ENCODE data around the gene EMP2.
A peak's percentile ranks its signal among the peaks of the same experiment; 100 is the strongest.

Gene EMP2

DNA sequence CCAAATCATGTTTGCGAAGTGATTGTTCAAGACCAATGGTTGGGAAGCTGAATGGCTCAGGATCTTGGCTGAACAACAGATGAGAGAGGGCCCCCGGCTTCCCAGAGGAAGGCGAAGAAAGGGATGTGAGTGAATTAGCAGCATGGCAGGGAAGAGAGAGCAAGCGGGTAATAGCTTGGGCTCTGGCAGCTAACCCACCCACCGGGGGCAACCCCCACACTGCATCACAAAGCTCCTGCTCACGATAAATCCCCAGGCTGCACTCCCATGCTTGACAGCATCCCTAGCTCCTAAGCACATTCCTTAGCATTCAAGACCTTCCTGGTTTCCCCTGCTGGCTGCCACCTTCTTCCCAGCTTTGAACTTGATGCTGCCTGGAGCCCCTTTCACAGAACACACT is 26.2 kb upstream of the EMP2 start:
- DNase-seq (ENCODE audit: low spot score), result no peak
- TF ChIP-seq, protein P1, sequence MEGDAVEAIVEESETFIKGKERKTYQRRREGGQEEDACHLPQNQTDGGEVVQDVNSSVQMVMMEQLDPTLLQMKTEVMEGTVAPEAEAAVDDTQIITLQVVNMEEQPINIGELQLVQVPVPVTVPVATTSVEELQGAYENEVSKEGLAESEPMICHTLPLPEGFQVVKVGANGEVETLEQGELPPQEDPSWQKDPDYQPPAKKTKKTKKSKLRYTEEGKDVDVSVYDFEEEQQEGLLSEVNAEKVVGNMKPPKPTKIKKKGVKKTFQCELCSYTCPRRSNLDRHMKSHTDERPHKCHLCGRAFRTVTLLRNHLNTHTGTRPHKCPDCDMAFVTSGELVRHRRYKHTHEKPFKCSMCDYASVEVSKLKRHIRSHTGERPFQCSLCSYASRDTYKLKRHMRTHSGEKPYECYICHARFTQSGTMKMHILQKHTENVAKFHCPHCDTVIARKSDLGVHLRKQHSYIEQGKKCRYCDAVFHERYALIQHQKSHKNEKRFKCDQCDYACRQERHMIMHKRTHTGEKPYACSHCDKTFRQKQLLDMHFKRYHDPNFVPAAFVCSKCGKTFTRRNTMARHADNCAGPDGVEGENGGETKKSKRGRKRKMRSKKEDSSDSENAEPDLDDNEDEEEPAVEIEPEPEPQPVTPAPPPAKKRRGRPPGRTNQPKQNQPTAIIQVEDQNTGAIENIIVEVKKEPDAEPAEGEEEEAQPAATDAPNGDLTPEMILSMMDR (IDR thresholded peaks at IDR 0.05; ENCODE audit: extremely low read depth, missing control alignments), result no peak

DNA sequence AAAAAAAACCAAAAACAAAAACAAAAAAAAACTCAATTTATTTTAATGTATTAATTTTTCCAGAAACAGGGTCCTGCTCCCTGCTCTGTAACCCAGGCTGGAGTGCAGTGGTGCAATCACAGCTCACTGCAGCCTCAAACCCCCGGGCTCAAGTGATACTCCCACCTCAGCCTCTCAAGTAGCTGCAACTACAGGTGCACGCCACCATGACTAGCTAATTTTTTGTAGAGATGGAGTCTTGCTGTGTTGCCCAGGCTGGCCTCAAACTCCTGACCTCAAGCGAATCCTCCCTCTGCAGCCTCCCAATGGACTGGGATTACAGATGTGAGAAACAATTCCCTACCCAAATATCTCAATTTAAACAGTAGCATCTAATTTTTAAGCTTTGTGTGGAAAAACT is 25.2 kb upstream of the EMP2 start:
- TF ChIP-seq, protein P1 (IDR thresholded peaks at IDR 0.05; ENCODE audit: extremely low read depth, missing control alignments), result no peak
- no peak for DNase-seq (ENCODE audit: low spot score)

DNA sequence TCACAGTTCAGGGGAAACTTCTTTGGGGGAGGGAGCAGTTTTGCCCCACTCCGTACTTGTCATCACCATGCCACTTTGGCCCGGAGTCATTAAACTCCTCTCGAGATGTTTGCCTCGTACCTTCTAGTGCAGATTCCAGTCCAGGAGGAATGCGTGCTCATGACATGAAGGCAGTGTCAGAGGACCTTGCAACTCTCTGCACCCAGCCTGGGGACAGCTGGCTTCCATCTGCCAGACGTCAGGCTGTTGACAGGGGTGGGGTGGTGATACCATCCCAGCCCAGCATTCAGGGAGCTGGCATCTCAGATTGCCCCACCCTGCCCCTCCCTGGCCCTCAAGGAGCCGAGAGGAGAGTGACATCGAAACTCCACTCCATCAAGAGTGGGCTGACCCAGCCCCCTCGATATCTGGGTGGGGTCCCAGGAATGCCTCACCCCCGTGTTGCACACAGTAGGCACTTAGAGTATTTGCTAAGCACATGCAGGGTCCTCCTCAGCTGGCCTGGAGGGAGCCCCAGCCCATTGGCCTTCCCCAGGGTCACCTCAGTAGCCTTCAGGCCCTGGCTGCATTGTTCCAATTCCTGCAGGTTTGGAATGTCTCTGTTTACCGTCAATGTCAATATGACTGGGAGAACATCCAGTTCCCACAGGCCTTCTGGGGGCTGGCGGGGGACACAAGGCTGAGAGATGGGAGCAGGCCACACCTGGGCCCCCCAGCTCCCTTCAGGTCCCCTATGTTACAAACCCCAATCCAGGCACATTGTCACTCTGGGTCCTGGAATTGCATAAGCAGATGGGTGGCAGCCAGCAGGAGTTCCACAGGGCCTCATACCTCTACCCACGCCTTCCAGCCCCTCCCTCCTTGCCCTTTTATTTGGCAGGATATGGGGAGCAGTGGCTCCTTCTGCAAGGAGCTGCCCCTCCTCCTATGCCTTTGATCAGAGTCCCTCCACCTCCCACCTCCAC is 21.3 kb upstream of the EMP2 start:
- DNase-seq (ENCODE audit: low spot score), result no peak
- TF ChIP-seq, protein P1 (IDR thresholded peaks at IDR 0.05; ENCODE audit: extremely low read depth, missing control alignments), result no peak

DNA sequence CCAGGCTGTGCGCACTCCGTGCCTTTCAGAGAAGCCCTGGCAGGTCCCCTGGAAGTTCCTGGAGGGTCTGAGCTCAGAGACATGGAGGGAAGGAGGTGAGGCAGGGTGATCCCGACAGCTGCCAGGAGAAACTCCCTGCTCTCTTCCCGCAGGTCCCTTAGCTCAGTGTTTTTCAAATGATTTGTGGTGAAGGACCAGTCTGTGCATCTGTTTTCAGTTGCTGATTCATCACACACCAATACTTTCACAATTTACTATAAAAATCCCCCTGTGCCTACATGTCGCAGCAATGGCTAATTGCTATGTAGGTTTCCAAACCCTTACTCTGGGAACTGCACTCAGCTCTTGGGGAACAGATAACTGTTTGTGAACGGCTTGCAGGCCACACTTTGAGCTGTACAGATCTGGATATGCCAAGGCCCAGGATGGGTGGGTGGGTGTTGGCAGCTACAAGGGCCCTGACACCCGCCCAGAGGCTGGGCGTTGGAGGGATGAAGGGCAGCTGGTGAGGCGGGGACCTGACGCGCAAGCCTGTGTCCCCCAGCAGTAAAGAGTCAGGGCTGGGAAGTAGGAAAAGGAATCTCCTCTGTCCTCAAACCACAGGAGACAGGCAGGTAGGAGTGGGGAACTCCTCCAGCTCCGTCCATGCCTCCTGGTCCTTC is 20.5 kb upstream of the EMP2 start:
- no peak for DNase-seq (ENCODE audit: low spot score)
- TF ChIP-seq, protein P1 (IDR thresholded peaks at IDR 0.05; ENCODE audit: extremely low read depth, missing control alignments), result no peak

DNA sequence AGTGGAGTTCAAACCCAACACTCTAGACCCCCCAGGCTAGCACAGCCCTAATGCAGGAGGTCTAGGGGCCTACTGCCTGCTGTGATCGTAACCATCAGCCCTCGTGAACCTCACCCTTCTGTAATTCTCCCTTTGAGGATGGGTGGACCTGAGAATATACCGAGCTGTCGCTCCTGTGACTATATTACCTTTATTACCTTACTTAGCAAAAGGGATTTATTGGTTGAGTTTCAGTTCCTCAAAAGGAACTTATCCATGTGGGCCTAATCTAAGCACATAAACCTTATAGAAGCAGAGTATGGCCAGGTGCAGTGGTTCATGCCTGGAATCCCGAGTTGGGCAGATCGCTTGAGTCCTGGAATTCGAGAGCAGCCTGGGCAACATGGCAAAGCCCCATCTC is 19.2 kb upstream of the EMP2 start:
- peak; percentile 47 for DNase-seq (ENCODE audit: low spot score)
- TF ChIP-seq, protein P1 (IDR thresholded peaks at IDR 0.05; ENCODE audit: extremely low read depth, missing control alignments), result no peak

DNA sequence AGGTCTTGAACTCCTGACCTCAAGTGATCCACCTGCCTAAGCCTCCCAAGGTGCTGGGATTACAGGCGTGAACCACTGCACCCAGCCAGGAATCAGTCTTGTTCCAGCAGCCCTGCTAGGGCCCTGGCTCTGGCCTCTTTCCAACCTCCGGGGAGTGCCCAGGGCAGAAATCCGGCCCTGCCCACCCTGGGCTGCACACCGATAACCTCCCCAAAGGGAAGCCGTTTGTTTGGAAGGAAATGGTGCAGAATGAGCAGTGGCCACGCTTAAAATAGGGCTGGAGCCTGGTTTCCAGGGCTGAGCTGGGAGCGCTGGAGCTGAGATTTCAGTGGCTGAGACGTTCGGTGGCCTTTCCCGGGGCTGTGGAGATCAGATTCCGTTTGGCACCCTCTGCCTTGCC is 17.8 kb upstream of the EMP2 start:
- DNase-seq (ENCODE audit: low spot score), result no peak
- TF ChIP-seq, protein P1 (IDR thresholded peaks at IDR 0.05; ENCODE audit: extremely low read depth, missing control alignments), result no peak

DNA sequence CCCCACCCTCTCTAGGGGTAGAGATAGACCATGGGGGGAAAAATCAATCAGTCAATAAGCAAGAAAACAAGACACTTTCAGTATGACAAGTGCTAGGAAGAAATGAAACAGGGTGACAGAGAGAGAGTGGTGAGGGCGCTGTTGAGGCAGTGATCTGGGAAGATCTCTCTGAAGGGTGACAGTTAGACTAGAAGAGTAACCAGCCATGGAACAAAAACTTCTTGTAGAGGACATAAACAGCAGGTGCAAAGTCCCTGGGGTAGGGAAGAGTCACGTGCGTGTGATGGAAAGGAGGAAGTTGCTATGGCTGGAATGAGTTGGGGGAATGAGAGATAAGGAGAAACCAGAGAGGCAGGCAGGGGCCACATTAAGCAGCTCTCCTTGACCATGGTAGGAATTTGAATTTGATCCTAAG is 16.8 kb upstream of the EMP2 start:
- DNase-seq (ENCODE audit: low spot score), result peak; percentile 48
- TF ChIP-seq, protein P1 (IDR thresholded peaks at IDR 0.05; ENCODE audit: extremely low read depth, missing control alignments), result peak; percentile 11

Measured in GM20000 (cell line).